Peyer's patch (tissue), 4 donors: ENCODE measurements around the gene PTGFRN.

ENCODE experiments used
- CTCF ChIP-seq, 6 experiments: fragments of 450-650 bp in 4 of 6; fragments of 200-600 bp in 2 of 6; sonication (generic) in 1 of 6; IDR thresholded peaks; one replicate each; pipeline ENCODE4 v1.5.1; 2017 to 2019; ENCODE audit warnings: antibody characterized with exemption in 6 of 6, mild to moderate bottlenecking in 3 of 6, moderate library complexity in 1 of 6
- POLR2A ChIP-seq, 2 donors: fragments of 450-650 bp; IDR thresholded peaks; one replicate each; pipeline ENCODE4 v1.5.1; 2017; ENCODE audit warnings: antibody characterized with exemption in 2 of 2, mild to moderate bottlenecking in 2 of 2, moderate library complexity in 2 of 2

- TF ChIP-seq CTCF (IDR thresholded peaks at IDR 0.05) (no peak), POLR2A (IDR thresholded peaks at IDR 0.05) (no peak)
Observed at GRCh38 chr1:116938216-116938615, 28.5 kb downstream of the PTGFRN start.
